Fibroblast of villous mesenchyme (primary cell): Measurements from ENCODE around the gene VPS13D. TPM values are rescaled to one million over a fixed set of nuclear protein-coding genes. Genes with fewer than 3 reads are reported as not detected.

Experiments used
- DNase-seq: peaks from one replicate; pipeline ENCODE4 v3.0.0-alpha.2; 2010; ENCODE audit warnings: low read depth
- H3K4me3 ChIP-seq: 2 replicates; pipeline ENCODE4 v1.5.1; 2011; ENCODE audit warnings: low read depth, mild to moderate bottlenecking, low read length
- total RNA-seq: library from RNA; depleted of rRNA; stranded (reverse); fragments of >200 nt; gene quantifications from 2 replicates; pipeline ENCODE4 v1.2.3, GENCODE V29; 2012
- TF ChIP-seq, protein P1 (sequence below): IDR thresholded peaks from 2 replicates; pipeline ENCODE4 v1.5.1; 2012; ENCODE audit warnings: low read depth, mild to moderate bottlenecking, low read length; ENCODE audit not compliant: insufficient read depth

VPS13D gene
- total RNA-seq, 1 donor = 55.3 TPM

DNA sequence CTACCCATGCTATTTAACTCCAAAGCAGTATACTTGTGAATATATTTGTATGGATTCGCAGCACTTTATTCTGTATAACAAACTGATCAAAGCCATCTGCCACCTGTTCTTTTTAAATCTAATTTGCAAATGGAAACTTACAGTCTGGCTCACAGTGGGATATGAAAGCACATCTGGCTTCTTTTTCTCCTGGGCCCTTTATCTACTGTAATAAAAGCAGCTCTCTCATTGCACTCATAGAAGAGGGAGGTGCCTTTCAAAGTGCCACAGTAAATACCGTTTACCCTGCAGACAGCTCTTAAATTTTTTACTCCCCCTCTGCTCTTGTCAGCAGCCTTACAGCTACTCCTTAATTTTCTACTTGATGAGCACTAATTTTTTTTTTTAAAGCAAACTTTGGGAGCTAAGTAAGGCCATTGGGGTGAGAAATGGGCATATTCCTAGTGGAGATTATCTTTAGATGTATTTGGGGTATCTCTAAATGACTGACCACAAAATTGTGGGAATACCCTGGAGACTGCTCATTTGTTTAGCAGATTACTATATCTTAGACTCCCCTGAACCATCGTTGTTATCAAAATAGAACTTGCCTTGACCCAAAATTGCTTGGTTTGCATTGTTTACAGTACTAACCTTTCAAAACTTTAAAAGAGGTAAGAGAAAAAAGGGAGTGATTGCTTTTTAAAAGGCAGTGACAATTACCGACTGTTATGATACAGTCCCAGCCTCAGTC lies 110.1 kb downstream of the VPS13D start:
- TF ChIP-seq, protein P1, sequence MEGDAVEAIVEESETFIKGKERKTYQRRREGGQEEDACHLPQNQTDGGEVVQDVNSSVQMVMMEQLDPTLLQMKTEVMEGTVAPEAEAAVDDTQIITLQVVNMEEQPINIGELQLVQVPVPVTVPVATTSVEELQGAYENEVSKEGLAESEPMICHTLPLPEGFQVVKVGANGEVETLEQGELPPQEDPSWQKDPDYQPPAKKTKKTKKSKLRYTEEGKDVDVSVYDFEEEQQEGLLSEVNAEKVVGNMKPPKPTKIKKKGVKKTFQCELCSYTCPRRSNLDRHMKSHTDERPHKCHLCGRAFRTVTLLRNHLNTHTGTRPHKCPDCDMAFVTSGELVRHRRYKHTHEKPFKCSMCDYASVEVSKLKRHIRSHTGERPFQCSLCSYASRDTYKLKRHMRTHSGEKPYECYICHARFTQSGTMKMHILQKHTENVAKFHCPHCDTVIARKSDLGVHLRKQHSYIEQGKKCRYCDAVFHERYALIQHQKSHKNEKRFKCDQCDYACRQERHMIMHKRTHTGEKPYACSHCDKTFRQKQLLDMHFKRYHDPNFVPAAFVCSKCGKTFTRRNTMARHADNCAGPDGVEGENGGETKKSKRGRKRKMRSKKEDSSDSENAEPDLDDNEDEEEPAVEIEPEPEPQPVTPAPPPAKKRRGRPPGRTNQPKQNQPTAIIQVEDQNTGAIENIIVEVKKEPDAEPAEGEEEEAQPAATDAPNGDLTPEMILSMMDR = no peak
- H3K4me3 ChIP-seq = no peak overlapping the region
- peak; percentile 75 for DNase-seq

GRCh38 chr1:12340544-12340930 lies 110.7 kb downstream of the VPS13D start:
- no peak overlapping the region for H3K4me3 ChIP-seq
- DNase-seq = peak; percentile 64
- TF ChIP-seq, protein P1 = no peak

DNA sequence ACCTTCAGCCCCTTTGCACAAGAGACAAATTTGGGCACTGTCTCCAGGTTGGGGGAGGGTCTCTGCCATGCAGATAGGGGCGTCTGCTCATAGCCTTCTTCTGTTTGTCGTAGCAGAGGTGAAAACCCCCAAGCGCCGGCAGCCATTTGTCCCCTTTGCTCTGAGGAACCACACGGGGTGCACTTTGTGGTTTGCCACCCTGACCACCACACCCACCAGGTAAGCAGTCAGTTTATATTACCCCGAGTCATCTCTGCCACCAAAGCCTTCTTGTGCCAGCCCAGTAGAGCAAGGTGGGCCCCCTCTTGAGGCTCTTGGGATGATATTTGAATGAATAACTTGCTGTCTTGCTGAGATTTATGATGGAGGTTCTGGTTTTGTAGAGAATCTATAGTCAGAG lies 111.8 kb downstream of the VPS13D start:
- no peak for DNase-seq
- no peak overlapping the region for H3K4me3 ChIP-seq
- TF ChIP-seq, protein P1 = no peak

- TF ChIP-seq, protein P1 = no peak
- DNase-seq = no peak
- H3K4me3 ChIP-seq = no peak overlapping the region
These were observed 112.7 kb downstream of the VPS13D start for GRCh38 chr1:12342401-12343003.

DNA sequence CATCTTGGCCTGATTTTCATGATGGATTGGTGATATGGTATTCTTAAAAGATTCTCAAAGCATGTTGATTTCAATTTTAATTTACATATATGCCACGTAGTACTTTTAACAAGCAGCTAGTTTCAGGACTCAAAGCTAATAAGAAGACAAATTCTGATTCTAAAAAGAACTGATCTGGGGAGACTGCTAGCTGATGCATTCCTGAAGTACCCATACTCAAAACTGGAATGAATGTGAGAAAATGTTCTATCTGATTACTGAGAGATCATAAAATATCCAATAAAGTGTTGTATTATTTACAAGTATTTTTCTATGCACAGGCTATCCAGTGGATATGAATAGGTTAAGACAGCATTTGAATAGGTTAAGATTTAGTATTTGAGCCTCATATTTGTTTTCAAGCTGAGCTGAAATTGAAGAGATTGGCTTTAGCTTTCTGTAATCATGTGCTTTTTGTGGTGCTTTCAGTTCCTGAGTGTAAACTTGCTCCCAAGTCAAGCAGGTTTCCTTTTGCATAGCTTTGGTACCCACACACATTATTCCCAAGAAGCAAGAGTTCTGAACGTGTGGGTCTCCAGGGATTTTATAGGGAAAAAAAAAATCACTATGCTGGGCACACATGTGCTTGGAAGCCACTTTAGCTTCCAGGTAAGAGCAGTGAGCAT lies 114.1 kb downstream of the VPS13D start:
- no peak overlapping the region for H3K4me3 ChIP-seq
- TF ChIP-seq, protein P1 = no peak
- no peak for DNase-seq

DNA sequence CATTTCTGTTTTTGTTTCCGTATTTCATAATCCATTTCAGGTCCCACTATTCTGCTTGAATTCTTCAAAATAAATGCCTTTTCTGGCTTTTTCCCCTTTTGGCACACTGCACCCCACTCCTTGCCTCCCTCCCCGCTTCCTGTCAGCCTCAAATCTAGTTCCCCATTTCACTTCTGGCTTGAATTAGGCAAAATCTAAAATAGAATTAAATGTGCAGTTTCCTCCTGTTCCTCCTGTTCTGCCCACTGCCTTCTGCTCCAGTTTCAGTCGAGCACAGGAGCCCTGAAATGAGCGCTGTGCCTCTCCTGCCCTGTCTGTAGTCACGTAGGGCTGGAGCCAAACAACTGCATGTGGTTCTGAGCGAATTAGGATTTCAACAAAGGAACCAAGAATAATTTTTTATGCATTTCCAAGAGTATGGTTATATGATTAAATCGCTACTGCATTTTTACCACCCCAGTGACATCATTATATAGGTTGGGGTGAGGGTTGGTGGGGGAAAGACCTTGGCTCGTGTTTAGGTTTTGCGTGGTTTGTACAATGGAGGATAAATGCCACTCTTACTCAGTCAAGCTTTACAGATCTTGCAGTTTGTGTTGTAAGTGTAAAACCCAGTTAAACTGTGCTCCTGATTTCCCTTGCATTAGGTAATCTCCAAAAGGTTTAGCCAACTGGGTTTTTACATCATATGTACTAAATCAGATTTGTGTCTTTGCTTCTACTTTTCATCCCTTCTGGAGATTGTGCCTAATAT lies 114.9 kb downstream of the VPS13D start:
- TF ChIP-seq, protein P1 = no peak
- H3K4me3 ChIP-seq = no peak overlapping the region
- no peak for DNase-seq
